ENCODE data around the gene BBC3.
A peak's percentile ranks its signal among the peaks of the same experiment; 100 is the strongest.

Gene BBC3

DNA sequence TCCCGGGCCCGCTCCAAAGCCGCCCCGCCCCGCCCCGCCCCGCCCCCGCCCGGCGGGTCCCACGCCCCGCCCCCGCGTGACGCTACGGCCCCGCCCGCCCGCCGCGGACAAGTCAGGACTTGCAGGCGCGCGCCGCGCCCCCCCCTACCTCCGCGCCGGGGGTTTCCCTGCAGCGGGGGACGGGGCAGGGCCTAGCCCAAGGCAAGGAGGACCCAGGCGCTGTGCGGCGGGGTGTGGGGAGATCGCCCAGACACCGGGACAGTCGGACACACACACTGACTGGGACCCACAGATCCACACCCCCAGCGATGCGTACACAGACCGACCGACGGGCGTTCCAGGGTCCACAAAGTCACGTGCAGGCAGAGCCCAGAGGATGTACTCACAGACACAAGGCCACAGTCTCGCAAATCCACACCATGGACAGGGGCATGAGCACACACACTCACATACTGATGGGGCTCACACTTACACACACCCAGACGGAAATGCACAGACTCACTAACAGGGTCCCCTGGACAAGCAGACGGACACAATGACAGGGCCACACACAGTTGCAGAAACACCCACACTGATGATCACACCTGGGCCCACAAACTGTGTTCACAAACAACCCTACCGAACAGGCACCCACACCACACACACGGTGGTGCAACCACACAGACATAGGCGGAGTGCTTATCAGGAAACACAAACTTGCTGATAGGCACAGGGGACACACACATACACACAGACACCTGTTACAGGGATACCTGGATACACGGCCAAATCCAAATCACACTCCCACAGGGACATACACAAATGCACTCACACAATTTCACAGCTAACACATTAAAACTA, 436 bp upstream of the BBC3 start:
- DNase-seq (ENCODE audit: low read depth, low spot score) = peak; percentile 83

DNA sequence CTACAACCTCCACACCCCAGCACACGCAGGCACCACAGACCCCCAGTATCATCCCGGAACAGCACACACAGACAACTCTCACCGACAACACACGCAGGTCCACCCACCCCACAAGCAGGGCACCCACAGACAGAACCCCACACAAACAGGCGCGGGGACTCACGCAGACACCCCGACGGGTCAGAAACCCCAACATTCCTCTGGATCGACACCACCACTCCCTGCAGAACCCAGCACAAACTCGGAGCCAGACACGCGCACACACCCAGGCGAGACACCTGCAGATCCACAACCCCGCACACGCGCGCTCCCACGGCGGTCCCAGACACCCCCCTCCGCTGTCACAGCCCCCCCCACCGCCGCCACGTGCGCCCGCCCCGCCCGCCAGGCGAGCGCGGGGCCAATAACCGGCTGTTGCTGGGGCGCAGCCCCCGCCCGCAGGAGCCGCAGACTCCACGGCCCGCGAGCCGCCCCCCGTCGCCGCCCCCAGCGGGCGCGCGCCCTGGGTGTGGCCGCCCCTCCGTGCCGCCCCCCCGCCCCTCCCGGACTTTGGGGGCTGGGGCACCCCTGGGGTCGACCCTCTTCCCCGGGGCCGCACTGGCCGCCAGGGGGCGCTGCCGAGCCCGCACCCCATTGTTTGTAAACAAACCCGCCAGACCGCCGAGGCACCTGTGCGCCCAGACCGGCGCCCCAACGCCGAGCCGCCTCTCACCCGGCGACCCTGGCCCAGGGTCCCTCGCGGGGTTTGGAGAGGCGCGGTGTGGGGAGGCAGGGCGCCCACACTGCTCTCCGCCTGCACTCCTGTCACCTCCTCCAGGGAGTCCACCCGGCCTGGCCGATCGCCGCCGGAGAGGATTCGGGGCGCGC, 712 bp downstream of the BBC3 start:
- peak; percentile 71 for DNase-seq (ENCODE audit: low read depth, low spot score)

DNA sequence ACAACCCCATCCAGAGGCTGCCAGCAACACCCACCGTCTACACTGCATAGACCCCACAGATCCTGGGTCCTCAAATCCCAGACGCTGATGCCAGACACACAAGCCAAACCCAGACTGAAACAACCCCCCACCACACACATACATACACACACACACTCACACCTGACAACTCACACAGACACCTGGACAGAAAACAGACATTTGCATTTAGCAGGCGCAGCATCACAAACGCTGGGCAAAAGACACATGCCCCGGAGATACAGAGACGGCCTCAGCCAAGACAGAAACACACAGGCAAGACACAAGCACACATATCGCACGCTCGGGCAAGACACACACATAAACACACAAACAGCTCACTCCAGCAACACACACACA, 1.3 kb downstream of the BBC3 start:
- no peak for DNase-seq (ENCODE audit: low read depth, low spot score)

DNA sequence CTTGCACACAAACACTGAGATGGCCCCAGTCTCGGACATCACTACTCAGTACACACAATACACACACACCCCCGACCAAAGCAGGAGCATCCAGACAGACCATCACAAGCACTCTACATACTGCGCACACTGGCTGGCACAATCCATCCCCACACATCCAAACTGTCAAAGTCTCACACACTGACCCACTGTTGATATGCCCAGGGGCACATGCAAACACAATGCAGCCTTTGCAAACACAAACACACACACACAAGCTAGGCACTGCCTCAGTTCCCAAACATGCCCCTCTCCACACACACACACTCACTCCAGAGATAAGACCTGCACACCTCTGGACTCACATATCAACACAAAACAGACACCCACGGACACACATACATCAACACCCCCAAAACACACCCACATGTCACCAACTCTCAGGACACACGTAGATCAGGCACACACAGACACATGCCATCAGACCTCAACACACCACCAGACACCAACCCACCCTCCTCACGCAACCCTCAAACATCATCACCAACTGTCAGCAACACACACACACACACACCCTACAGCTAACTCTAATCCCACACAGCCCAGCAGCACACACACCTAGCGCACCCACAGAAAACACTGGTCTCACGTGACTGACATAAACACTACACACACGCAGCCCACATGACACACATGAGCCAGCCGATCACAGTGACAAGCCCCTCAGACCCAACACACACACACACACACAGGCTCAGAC, 1.9 kb downstream of the BBC3 start:
- no peak for DNase-seq (ENCODE audit: low read depth, low spot score)

DNA sequence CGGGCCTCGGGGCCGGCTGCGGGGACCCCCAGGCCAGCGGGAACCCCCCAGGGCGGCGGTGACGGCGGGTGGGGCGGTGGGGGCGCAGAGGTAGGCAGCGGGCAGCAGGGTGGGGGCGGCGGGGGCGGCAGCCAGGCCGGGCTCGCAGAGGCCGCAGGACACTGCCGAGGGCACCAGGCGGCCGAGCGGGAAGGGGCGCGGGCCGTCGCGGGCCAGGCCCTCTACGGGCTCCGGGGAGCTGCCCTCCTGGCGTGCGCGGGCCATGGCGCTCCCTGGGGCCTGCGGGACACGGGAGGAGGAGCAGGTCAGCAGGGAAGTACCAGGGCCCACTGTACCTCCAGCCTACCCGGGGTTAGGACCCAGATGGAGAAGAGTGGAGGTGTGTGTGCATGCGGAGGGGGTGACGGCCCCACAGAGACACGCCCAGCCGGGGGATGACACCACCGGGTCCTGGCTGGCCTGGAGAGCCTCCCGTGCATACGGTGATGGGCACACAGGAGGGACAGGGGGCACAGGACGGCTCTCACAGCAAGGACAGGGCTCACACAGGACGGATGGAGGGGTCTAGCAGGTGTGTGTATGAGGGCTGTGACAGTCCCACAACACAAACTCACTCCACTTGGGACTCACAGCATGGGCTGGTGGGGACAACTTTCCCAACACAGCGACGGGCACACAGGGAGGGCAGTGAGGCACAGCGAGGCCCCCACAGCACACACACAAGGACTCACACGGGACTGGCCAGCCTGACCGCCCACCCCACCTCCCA, 2.6 kb downstream of the BBC3 start:
- DNase-seq (ENCODE audit: low read depth, low spot score) = no peak

DNA sequence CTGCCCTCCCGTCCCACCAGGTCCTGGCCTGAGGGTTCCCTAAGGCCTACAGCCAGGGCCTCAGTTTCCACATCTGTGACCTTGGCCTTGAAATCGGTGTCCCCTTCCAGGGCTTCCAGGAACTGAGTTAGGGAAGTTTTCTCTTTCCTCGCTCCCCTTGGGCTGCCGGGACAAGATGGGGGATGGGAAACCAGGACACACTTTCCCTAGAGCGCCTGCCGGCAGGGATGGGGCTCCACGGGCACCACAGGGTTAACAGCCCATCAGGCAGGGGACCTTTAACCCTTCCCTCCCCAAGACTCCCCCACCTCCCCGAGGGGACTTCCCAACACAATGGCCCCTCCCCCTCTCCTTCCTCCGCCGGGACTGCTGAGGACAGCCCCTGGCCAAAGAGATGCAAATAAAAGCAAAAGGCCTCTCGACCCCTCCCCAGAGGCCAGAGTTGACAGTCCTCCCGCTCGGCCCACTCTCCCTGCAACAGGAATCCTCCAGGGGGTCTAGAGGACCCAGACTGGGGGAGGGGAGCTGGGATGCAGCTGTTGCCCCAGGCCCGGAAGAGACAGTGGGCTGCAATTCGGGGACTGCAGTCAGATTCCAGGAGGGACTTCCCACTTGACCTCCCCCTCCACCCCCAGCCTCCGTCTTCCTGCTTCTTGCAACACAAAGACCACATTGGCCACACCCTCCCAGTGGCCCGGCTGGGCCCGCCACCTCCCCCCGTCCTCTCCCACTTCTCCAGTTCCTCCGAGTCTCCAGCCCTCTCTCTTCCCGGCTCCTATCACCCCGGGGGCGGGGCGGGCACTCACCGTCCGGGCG, 3.4 kb downstream of the BBC3 start:
- no peak for DNase-seq (ENCODE audit: low read depth, low spot score)

DNA sequence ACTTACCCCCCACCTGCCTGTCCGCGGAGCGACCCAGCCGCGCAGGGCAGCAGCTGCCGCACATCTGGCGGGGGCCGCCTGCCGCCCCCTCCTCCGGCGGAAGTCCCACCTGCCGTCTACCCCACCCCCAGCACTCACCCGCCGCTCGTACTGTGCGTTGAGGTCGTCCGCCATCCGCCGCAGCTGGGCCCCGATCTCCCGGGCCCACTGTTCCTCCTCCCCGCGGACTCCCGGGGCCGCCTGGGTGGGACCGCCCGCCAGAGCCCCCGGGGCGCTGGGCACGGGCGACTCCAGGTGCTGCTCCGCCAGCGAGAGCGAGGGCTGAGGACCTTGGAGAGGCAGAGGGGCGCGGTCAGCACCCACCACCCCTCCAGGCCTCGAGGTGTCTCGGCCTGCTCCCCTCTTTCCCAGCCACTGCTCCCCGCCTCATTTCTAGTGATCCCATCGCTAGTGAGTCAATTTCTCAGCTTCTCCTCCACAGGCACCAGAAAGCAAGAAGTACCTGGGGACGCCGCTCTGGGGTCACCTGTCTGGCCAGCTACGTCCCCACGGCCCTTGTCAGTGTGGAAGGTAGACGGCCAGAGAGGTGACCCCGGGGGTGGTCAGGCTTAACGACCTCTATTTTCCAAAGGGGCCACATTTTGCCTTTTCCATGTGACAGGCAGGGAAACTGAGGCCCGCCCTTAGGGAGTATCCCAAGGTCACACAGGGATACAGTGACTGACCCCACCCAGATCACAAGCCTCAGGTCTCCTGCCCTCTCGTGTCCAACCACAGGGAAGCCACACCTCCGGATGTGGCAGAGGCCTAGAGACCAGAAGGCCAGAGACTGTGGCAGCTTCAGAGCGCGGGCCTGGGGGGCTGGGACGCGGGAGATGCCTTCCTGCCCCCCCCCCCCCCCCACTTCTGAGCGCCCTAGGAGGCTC, 4.3 kb downstream of the BBC3 start:
- DNase-seq (ENCODE audit: low read depth, low spot score) = no peak

DNA sequence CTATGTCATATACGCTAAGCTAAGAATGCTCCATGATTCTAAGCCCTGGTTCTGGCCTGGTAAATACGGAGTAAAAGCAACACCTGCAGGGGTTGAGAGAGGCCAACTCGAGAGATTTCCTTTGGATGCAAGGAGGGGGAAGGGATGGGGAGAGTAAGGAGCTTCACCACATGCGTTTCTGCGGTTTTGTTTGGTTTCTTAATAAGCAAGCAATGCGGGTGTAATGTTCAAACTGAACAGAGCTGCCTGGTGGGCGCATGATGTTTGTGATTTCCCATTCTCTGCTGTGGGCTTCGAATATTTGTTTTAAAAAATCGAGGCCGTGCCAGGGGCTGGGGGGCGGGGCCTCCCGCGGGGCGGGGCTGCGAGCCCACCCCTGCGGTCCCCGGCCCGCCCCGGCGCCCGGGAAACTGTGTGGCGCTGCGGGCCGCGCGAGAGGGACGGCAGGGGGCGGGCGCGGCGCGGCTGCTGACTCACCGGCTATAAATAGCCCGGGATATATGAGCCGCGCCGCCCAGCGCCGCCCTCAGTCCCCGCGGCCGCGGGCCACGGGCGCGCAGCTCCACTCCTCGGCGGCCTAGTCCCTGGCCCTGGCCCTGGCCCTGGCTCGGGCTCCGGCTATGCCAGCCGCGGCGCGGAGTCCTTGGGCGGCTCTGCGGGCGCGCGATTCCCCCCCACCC, 5.1 kb downstream of the BBC3 start:
- peak; percentile 70 for DNase-seq (ENCODE audit: low read depth, low spot score)

DNA sequence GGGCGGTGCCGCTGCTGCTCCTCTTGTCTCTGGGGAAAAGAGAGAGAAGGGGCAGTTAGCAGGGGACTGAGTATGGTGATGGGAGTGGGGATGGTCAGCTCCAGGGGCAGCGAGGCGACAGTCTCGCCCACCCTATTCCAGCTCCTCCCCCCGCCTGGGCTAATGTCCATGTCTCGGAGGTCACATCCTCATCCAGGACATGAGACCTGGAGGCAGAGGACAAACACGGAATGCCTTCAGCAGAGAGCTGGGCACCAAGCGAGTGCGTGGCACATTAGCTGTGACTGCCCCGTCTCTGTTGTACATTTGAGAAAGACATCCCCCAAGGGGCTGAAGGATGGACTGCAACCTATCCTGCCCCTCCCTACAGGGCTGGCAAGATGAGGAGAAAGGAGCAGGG, 9.1 kb downstream of the BBC3 start:
- DNase-seq (ENCODE audit: low read depth, low spot score) = no peak

DNA sequence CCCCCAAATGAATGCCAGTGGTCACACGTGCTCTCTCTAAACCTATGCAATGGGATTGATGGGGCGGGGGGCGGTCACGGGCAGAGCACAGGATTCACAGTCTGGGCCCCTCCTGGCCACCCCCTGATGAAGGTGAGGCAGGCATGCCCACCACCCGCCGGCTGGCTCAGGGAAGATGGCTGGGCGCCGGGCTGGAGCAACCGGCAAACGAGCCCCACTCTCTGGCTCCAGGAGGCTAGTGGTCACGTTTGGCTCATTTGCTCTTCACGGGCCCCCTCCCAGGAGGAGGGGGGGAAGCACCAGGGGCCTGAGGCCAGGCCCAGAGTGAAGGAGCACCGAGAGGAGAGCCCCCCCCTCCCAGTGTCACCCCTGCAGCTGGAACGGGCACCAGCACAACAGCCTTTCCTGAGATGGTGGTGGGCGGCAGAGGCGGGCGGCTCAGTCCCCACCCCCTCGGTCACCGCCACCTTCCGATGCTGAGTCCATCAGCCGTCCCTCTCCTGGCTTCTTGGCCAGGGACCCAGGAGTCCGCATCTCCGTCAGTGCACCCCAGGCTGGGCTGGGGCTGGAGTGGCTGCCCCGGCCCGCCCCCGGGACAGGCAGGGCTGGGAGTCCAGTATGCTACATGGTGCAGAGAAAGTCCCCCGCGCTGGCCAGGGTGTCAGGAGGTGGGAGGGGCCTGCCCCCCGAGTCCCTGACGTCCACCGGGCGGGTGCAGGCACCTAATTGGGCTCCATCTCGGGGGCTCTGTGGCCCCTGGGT, 9.7 kb downstream of the BBC3 start:
- DNase-seq (ENCODE audit: low read depth, low spot score) = no peak

DNA sequence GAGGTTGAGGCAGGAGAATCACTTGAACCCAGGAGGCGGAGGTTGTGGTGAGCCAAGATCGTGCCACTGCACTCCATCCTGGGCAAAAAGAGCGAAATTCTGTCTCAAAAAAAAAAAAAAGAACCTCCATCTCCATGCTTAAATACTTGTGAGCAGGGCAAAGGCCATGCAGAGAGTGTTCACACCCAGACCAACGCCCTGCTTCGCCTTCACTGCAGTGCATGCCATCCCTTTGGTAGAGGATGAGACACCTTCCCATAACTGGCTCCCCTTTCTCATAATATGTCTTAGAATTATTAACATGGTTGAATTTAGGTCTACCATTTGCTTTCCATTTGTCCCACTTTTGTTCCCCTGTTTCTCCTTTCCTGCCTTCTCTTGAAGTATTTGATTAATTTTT, 15.4 kb downstream of the BBC3 start:
- DNase-seq (ENCODE audit: low read depth, low spot score) = no peak

DNA sequence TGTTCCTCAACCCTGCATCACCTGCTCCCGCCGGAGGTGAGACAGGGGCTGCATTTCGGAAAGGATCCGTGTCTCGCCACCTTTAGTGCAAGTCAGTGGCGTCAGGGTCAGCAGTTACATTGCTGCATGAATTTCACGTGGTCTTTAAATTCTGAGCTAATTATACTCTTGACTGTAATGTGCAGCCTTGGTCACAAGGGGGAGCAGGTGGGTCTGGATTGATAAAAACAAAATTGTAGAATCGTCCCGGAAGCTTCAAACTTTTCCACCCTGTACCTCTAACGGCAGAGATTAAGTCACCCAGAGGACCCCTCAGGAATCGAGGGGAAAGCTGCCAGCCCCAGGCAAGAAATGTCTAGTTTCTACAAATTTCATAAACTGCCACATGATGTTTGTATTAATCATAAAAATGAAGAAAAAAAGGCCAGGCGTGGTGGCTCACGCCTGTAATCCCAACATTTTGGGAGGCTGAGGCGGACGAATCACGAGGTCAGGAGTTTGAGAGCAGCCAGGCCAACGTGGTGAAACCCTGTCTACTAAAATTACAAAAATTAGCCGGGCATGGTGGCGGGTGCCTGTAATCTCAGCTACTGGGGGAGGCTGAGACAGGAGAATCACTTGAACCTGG, 20.2 kb downstream of the BBC3 start:
- peak; percentile 65 for DNase-seq (ENCODE audit: low read depth, low spot score)

DNA sequence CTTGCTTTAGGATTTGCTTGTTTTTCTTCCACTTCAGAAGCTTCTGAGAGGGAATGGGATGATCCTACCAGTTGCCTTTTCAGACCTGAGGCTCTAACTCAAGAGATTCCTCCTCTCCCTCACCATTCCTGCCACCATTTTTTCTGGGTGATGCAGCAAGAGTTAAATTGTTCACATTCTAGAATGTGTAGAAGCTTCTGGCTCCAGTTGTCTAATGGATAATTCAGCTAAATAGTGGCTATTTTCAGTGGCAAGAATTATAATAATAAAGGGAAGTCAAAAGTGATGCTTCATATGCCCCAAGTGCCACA, 20.9 kb downstream of the BBC3 start:
- no peak for DNase-seq (ENCODE audit: low read depth, low spot score)

DNA sequence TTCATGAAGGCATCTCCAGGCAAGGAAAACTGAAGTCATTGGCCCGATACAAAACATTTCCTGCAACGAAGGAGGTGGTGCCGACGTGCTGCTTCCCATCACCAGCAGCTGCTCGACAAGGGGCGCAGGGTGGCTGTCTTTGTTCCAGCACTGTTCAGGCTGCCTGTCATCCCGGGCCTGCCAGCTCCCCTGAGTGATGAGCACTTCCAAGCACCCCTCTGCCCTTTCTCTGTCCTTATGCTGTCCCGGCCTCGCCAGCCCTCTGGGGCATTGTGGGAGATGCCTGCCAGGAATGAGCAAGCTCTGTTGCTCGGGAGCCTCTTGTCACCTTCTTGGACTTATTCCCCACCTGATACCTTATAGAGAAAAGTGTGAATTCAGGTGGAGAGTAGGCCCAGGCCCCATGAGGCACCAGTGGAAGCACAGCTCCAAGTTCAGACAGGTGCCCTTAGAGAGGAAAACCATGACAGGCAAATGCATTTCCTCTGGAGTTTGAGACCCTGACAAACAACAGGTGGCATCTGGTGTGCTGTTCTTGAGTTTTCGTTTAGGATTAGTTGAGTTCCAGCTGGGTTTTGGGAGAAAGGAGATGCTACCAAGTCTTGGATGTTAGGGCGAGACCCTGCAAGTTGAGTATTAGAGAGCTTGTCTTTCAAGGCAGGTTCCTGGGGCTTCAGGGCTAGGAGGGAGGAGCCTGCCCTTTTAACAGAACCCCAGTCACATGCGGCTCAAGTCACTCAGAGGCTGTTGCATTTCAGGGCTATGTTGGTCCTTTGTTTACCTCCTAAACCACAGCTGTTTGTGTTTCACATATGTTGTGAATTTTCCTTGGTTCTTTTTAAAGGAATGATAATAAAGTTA, 21.4 kb downstream of the BBC3 start:
- DNase-seq (ENCODE audit: low read depth, low spot score) = no peak

DNA sequence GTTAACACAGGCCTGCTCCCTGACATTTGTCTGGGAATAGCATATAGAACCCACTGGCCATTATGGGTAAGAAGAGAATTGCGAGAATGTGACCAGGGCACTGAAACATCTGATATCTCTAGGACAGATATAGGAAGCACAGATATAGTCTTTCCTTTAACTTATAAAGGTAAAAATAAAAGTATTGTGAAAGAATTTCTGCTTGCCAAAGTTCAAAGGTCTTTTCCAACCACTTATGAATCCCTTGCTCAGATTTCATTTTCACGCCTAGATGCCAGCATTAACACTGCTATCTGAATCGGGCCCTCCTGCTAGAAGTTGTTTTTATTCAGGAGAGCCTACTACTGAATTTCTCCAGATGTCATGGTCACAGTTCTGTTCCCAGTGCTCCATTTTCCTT, 27.7 kb downstream of the BBC3 start:
- no peak for DNase-seq (ENCODE audit: low read depth, low spot score)

DNA sequence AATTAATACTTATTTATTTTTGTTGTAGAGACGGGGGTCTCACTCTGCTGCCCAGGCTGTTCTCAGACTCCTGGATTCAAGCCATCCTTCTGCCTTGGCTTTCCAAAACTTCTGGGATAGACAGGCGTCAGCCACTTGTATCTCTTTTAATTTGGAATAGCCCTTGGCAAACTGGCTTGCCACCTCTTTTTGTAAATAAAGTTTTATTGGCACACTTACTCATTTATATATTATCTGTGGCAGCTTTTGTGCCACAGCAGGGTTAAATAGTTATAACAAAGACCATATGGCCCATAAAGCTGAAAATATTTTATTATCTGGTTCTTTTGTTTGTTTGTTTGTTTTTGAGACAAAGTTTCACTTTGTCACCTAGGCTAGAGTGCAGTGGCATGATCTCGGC, 30.5 kb downstream of the BBC3 start:
- DNase-seq (ENCODE audit: low read depth, low spot score) = no peak

DNA sequence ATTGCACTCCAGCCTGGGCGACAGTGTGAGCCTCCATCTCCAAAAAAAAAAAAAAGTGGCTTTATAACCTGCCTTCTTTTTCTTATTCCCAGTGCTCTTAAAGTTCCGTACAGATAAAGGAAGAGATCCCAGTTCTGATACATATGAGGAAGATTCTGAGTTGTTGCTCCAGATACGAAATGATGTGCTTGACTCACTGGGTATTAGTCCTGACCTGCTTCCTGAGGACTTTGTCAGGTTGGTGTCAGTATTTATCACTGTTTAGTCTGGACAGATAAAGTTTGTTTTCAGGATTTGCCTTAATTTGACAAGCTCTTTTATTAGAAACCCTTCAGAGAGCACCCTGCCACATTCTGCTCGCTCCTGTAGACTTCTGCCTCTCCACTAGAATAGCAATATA, 33.9 kb downstream of the BBC3 start:
- no peak for DNase-seq (ENCODE audit: low read depth, low spot score)
